GM12878 (cell line): Measurements from ENCODE around the gene SENP6. TPM values are rescaled to one million over a fixed set of nuclear protein-coding genes. Genes with fewer than 3 reads are reported as not detected.

Experiments used
- ATAC-seq: fragments of 200-7000 bp; cut with Tn5 transposase; 3 replicates; pipeline ENCODE4 v1.9.1; 2020; ENCODE audit warnings: mild to moderate bottlenecking, moderate library complexity
- BruUV-seq: library from RNA; stranded (reverse); fragments of 400-500 nt; replicated peaks from 2 replicates; lab custom pipeline; 2021; lab: Mats Ljungman, UMichigan
- CTCF ChIA-PET: fragments of 300-600 bp; sonication (Branson Sonifier 250); formaldehyde crosslinking; extraction: SDS; loops from one replicate; lab custom pipeline; 2021; ENCODE audit warnings: inconsistent platforms; lab: Yijun Ruan, JAX
- POLR2A ChIA-PET: fragments of 350-600 bp; formaldehyde crosslinking; extraction: SDS; loops from one replicate; lab custom pipeline; 2021; ENCODE audit warnings: inconsistent platforms; lab: Charles Lee
- RAD21 ChIA-PET: fragments of 300-600 bp; sonication (Branson Sonifier 250); formaldehyde crosslinking; loops from one replicate; lab custom pipeline; 2023; ENCODE audit warnings: antibody characterized with exemption; ENCODE audit not compliant: unreplicated experiment; lab: Charles Lee
- SMC1A ChIA-PET: fragments of 300-600 bp; sonication (Branson Sonifier 250); formaldehyde crosslinking; loops from one replicate; lab custom pipeline; 2023; ENCODE audit not compliant: unreplicated experiment, uncharacterized antibody; lab: Charles Lee
- DNase-seq: peaks from one replicate; pipeline ENCODE4 v3.0.0-alpha.2; 2011; ENCODE audit warnings: low read depth, low spot score
- FAIRE-seq: peaks from 3 replicates; lab custom pipeline; 2011; peaks lifted over from hg19 to GRCh38; lab: Jason Lieb, UNC
- H2AFZ ChIP-seq: 2 replicates; pipeline ENCODE4 v1.6.0; 2011; ENCODE audit warnings: low read depth, low read length, control low read depth; ENCODE audit not compliant: control insufficient read depth
- H3K27ac ChIP-seq: 2 replicates; pipeline ENCODE4 v1.5.1; 2011; ENCODE audit warnings: control low read depth; ENCODE audit not compliant: control insufficient read depth, insufficient read depth
- H3K27me3 ChIP-seq, 2 experiments: replicated peaks in 1 of 2; 2 replicates each; pipeline versions ENCODE4 v1.6.0 to v1.6.1; 2011; ENCODE audit warnings: low read length in 1 of 2; ENCODE audit not compliant: control insufficient read depth in 2 of 2, insufficient read depth in 2 of 2
- H3K36me3 ChIP-seq, 2 experiments: 2 replicates each; pipeline ENCODE4 v1.5.1; 2011; ENCODE audit warnings: low read length in 1 of 2; ENCODE audit not compliant: control insufficient read depth in 2 of 2, insufficient read depth in 2 of 2
- H3K4me1 ChIP-seq: 2 replicates; pipeline ENCODE4 v1.6.1; 2011; ENCODE audit warnings: mild to moderate bottlenecking, low read length, moderate library complexity, mixed read lengths; ENCODE audit not compliant: control insufficient read depth, insufficient read depth
- H3K4me2 ChIP-seq: 2 replicates; pipeline ENCODE4 v1.6.0; 2011; ENCODE audit warnings: control low read depth; ENCODE audit not compliant: control insufficient read depth, insufficient read depth
- H3K4me3 ChIP-seq: fragments of 200-600 bp; sonication (generic); 2 replicates; pipeline ENCODE4 v1.5.1; 2016
- H3K79me2 ChIP-seq: 2 replicates; pipeline ENCODE4 v1.6.0; 2011; ENCODE audit warnings: low read length; ENCODE audit not compliant: control insufficient read depth, insufficient read depth
- H3K9ac ChIP-seq: 2 replicates; pipeline ENCODE4 v1.8.0; 2011; ENCODE audit warnings: low read length, control low read depth, mixed read lengths; ENCODE audit not compliant: control insufficient read depth, insufficient read depth
- H3K9me3 ChIP-seq: replicated peaks from 3 replicates; pipeline ENCODE4 v1.5.1; 2011; ENCODE audit warnings: mild to moderate bottlenecking, low read length; ENCODE audit not compliant: control insufficient read depth, insufficient read depth
- H4K20me1 ChIP-seq: 2 replicates; pipeline ENCODE4 v1.6.0; 2011; ENCODE audit not compliant: control insufficient read depth, insufficient read depth
- ATF7 ChIP-seq: fragments of 450-650 bp; IDR thresholded peaks from 2 replicates; pipeline ENCODE4 v1.6.1; 2016; ENCODE audit warnings: low read depth, mild to moderate bottlenecking
- E2F8 ChIP-seq: fragments of 450-650 bp; IDR thresholded peaks from 2 replicates; pipeline ENCODE4 v1.6.1; 2018; ENCODE audit warnings: mild to moderate bottlenecking, low read depth, moderate library complexity; ENCODE audit not compliant: partially characterized antibody
- EED ChIP-seq: sonication (generic); IDR thresholded peaks from 2 replicates; pipeline ENCODE4 v1.6.1; 2016; ENCODE audit warnings: antibody characterized with exemption, low read depth
- FOS ChIP-seq: IDR thresholded peaks from 3 replicates; pipeline ENCODE4 v1.6.1; 2011; ENCODE audit warnings: borderline replicate concordance; ENCODE audit not compliant: insufficient read length; ENCODE audit errors: extremely low read depth
- FOXK2 ChIP-seq: fragments of 450-650 bp; IDR thresholded peaks from 2 replicates; pipeline ENCODE4 v1.6.1; 2017; ENCODE audit warnings: mild to moderate bottlenecking, moderate library complexity
- HCFC1 ChIP-seq: fragments of 150-350 bp; IDR thresholded peaks from 2 replicates; pipeline ENCODE4 v1.6.1; 2014; ENCODE audit warnings: low read length
- HDGF ChIP-seq: fragments of 450-650 bp; IDR thresholded peaks from 2 replicates; pipeline ENCODE4 v1.6.1; 2016; ENCODE audit warnings: antibody characterized with exemption
- MEF2A ChIP-seq: IDR thresholded peaks from 2 replicates; pipeline ENCODE4 v1.6.1; 2011; ENCODE audit warnings: low read depth, mild to moderate bottlenecking, low read length, moderate library complexity; ENCODE audit not compliant: insufficient read depth
- MEF2B ChIP-seq: fragments of 450-650 bp; IDR thresholded peaks from 2 replicates; pipeline ENCODE4 v1.6.1; 2018; ENCODE audit warnings: mild to moderate bottlenecking, moderate library complexity; ENCODE audit not compliant: partially characterized antibody, poor library complexity, severe bottlenecking
- MLLT1 ChIP-seq: fragments of 450-650 bp; IDR thresholded peaks from 2 replicates; pipeline ENCODE4 v1.6.1; 2016; ENCODE audit warnings: mild to moderate bottlenecking
- MYC ChIP-seq: IDR thresholded peaks from 2 replicates; pipeline ENCODE4 v1.6.1; 2011; ENCODE audit warnings: mild to moderate bottlenecking, low read length, moderate library complexity, inconsistent platforms; ENCODE audit not compliant: insufficient read depth, insufficient replicate concordance, insufficient read length, severe bottlenecking
- PAX8 ChIP-seq: fragments of 450-650 bp; IDR thresholded peaks from 2 replicates; pipeline ENCODE4 v1.6.1; 2017; ENCODE audit warnings: mild to moderate bottlenecking, moderate library complexity
- SREBF2 ChIP-seq: IDR thresholded peaks from 2 replicates; pipeline ENCODE4 v1.6.1; 2012; ENCODE audit warnings: mild to moderate bottlenecking, low read length
- STAT1 ChIP-seq: fragments of 450-650 bp; conservative IDR thresholded peaks from 2 replicates; pipeline ENCODE4 v1.6.1; 2014; ENCODE audit warnings: antibody characterized with exemption, mild to moderate bottlenecking
- ZNF687 ChIP-seq: fragments of 450-650 bp; IDR thresholded peaks from 2 replicates; pipeline ENCODE4 v1.6.1; 2017; ENCODE audit warnings: mild to moderate bottlenecking, moderate library complexity
- WGBS: methylation state at CpG from one replicate; pipeline ENCODE4 v1.1.6; 2016; ENCODE audit warnings: low lambda C conversion rate; ENCODE audit not compliant: insufficient replicate concordance, insufficient coverage; ENCODE audit errors: missing lambda C conversion rate; 5-methylcytosine and 5-hydroxymethylcytosine counted together
- in situ Hi-C: fragments of 300-500 bp; cut with MboI; formaldehyde crosslinking; loops from 9 replicates; pipeline ENCODE4 v1.14.3; 2018; ENCODE audit warnings: mixed read lengths
- intact Hi-C: fragments of 100-400 bp; cut with micrococcal nuclease; formaldehyde crosslinking; loops from one replicate; pipeline ENCODE4 v1.14.2; 2022; ENCODE audit not compliant: unreplicated experiment
- polyA plus RNA-seq, 11 experiments: library from polyadenylated mRNA; depleted of rRNA in 4 of 11; unstranded in 6 of 11; stranded (reverse) in 5 of 11; fragments of >200 nt; fragmentation: Nextera tagmentation in 4 of 11; fragmentation: Illumina TruSeq in 1 of 11; extraction: Ambion mirVana in 4 of 11; extraction: Trizol in 1 of 11; gene quantifications; 1 replicate in 1 of 11; 2 replicates in 10 of 11; pipeline versions ENCODE4 v1.2.1 to v1.2.3, GENCODE V29; 2011 to 2016; ENCODE audit warnings: inconsistent platforms in 2 of 11, missing spikeins in 2 of 11, low read depth in 1 of 11
- total RNA-seq, 4 experiments: library from RNA; depleted of rRNA in 3 of 4; stranded (reverse); fragments of >200 nt in 3 of 4; fragmentation: Illumina TruSeq in 1 of 4; extraction: Trizol in 1 of 4; gene quantifications; 2 replicates each; pipeline versions ENCODE4 v1.2.1 to v1.2.3, GENCODE V29; 2013 to 2021

SENP6 gene
- total and polyA plus RNA-seq, 10 of the 15 experiments (the other 5 are each of a cell fraction or from before 2014, with no cell fraction given): 10.7 to 70.0 (median 42.3) TPM

GRCh38 chr6:75748003-75748742 lies 146.5 kb downstream of the SENP6 start:
- no peaks in the 10 kb centered on the region for H4K20me1 ChIP-seq
- BruUV-seq: no TSS peak
- no peaks in the 10 kb centered on the region for H3K27me3 ChIP-seq
- peak overlapping the region; percentile 93; the same call in 1 of the 2 replicates for H3K4me3 ChIP-seq
- no peak for FAIRE-seq
- no peaks in the 10 kb centered on the region; the same call in 1 of the 2 replicates for H3K79me2 ChIP-seq
- peak overlapping the region; percentile 94 for H3K4me2 ChIP-seq
- WGBS: 2% methylated on average over 17 of the region's 17 CpGs
- no peaks in the 10 kb centered on the region for H3K36me3 ChIP-seq
- H3K9me3 ChIP-seq: no peaks in the 10 kb centered on the region
- RAD21 ChIA-PET: no interaction called here
- peaks cover 6% of the 10 kb centered on the region for H3K4me1 ChIP-seq
- in situ Hi-C loops: no loop called here
- DNase-seq: no peak
- POLR2A ChIA-PET: interaction anchor here (0.5 kb wide), 1 partner anchor 10 kb away, joined by 3 read pairs; no protein-coding TSS in a partner anchor
- SMC1A ChIA-PET: interaction anchor here (1.2 to 1.6 kb wide), 3 partner anchors 11 to 49 kb away, joined by 3 read pairs; no protein-coding TSS in a partner anchor
- H3K27ac ChIP-seq: no peak overlapping the region
- H2AFZ ChIP-seq: peak overlapping the region; percentile 96
- intact Hi-C loops: loop anchor here (5.0 kb wide), 2 partner anchors 146 to 466 kb away; partner anchors contain the start of genes SENP6 and TMEM30A
- CTCF ChIA-PET: no interaction called here
- peak overlapping the region; percentile 76 for H3K9ac ChIP-seq
- ATAC-seq: no peak
- no peak for TF ChIP-seq STAT1
- TF ChIP-seq FOS: no peak
- no peak for TF ChIP-seq MEF2A
- no peak for TF ChIP-seq MYC
- TF ChIP-seq PAX8: no peak
- TF ChIP-seq FOXK2: no peak
- 0 out of 2 replicates have a peak, but pooled peaks have one; percentile 22 for TF ChIP-seq HDGF
- no peak for TF ChIP-seq MEF2B
- TF ChIP-seq ZNF687: no peak
- peak; percentile 43 for TF ChIP-seq E2F8
- TF ChIP-seq ATF7: 0 out of 2 replicates have a peak, but pooled peaks have one; percentile 24
- no peak for TF ChIP-seq HCFC1
- no peak for TF ChIP-seq SREBF2
- TF ChIP-seq MLLT1: peak; percentile 58; the same call in 1 of the 2 replicates
- TF ChIP-seq EED: 0 out of 2 replicates have a peak, but pooled peaks have one; percentile 4
